HEK293 (cell line): ENCODE data around the gene PRB4.

Source experiments
- EGR2 ChIP-seq: fragments of 450-650 bp; formaldehyde crosslinking; IDR thresholded peaks from 2 replicates; pipeline ENCODE4 v1.5.1; 2016; ENCODE audit warnings: low read depth, missing biosample characterization, missing genetic modification characterization
- ZNF670 ChIP-seq: fragments of 450-650 bp; formaldehyde crosslinking; IDR thresholded peaks from 2 replicates; pipeline ENCODE4 v1.5.1; 2016; ENCODE audit warnings: missing biosample characterization, missing genetic modification characterization, low read depth

DNA sequence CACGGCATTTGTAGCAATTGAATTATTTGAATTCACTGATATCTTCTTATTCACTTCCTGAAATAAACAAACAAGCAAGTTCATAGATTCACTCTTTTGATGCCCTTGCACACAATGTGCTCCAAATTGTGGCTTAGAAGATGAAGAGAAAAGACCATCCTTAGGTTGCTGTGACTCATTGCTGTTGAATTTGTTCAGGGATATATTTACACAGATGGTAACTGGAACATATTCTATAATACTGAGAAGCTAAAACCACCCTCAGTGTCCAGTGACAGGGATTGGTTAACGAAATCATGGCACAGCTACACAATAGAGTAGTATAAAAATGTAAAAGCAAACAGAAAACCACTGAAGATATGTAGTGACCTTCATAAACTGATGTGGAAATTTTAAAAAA is 3.1 kb downstream of the PRB4 start:
- TF ChIP-seq EGR2 (no peak), ZNF670 (tag by site-specific recombination) (no peak)
